GM04504 (cell line): ENCODE results near the gene TBC1D7.

Experiments
- DNase-seq: peaks from one replicate; pipeline ENCODE4 v3.0.0-alpha.2; 2012; ENCODE audit warnings: low read depth

TBC1D7 gene

GRCh38 chr6:13328076-13328874 lies at the start of gene TBC1D7:
TBC1D7 (minus strand) TSS chr6:13328537; CDS start chr6:13326898, 1,639 bp downstream.
- DNase-seq: peak; percentile 77

- no peak for DNase-seq
These were observed 48.9 kb upstream of the TBC1D7 start for GRCh38 chr6:13377054-13377758.

- no peak for DNase-seq
These were observed 47.1 kb upstream of the TBC1D7 start for GRCh38 chr6:13375360-13375878.

- DNase-seq: no peak
These were observed 45.6 kb upstream of the TBC1D7 start for GRCh38 chr6:13373919-13374318.

GRCh38 chr6:13373488-13373886 lies 45.1 kb upstream of the TBC1D7 start:
- no peak for DNase-seq

- no peak for DNase-seq
These were observed 44.6 kb upstream of the TBC1D7 start for GRCh38 chr6:13372688-13373487.

GRCh38 chr6:13372076-13372475 lies 43.7 kb upstream of the TBC1D7 start:
- no peak for DNase-seq

DNA sequence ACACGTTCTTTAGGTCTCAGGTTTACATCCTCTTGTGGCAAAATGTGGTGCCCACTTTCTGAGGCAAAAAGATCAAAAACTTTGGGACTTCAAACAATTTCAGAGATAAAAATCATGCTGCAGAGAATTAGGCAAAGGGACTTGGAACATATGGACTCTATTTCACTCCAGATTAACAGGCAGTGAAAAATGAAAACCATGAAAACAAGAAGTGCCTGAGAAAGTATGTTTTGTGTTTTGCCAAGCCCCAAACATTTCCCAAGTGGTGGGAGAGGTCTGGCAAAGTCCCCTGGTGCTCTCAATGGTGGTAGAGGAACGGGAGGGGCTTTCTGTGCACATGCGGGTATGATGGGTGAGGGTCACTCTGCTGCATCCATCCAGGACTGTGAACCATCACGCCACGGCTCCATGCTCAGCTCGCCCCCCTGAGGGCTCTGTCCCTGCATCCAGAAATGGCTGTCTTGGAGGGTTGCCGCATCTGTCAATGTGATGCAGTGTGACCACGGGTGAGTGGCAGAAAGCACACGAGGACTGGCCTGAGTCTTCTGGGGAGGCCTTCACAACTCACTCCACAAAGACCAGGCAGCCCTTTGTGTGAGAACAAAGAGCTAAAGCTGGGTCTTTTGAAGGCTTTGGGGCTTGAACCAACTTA lies 43.2 kb upstream of the TBC1D7 start:
- DNase-seq: no peak

- DNase-seq: no peak
These were observed 42.3 kb upstream of the TBC1D7 start for GRCh38 chr6:13370623-13371022.

- DNase-seq: no peak
These were observed 41.3 kb upstream of the TBC1D7 start for GRCh38 chr6:13369591-13369990.

- no peak for DNase-seq
These were observed 40.4 kb upstream of the TBC1D7 start for GRCh38 chr6:13368731-13369115.

DNA sequence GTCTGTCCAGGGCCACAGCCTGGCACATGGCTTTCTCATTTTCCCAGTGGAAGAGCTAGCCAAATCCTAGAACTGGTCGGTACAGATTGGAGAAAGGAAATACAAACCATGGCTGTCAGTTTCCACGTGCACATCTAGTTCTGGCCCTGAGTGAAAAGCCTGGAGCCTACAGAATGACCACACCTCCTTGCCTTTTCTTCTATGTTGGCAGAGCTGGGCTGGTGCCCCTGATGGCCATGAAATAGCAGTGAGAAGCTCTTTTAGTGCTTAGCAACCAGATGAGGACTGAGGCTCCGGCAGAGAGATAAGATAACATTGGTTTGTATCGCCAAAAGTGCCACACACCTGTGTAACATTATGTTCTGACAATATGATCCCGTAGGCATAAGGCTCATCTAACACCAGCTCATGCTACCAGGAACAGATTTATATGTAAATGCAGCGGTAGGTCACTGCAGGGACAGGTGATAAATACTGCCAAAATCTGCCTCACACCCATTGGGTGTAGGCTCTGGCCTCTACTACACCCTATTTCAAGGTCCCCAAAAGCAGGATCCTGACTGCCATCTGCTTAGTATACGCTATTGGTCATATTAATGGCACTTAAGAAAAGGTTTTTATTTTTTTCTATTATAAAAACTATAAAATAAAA lies 39.9 kb upstream of the TBC1D7 start:
- no peak for DNase-seq

DNA sequence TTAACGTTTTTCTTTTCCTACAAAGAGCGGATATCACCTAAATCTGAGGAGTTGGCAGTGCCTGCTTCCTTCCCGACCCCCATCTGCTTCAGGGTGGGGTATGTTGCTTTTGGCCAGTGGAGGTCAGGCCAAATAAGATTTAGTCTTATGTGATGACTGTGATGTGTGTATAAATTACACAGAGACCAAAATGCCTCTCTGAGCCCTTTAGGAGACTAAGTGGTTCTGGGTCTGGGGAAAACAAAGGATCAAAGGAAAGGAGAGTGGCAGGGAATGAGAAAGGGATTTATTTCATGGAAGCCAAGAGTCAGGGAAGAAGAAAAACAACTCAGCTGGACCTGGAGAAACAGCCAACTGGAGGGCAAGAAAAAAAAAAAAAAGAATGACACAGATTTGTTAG lies 39.1 kb upstream of the TBC1D7 start:
- no peak for DNase-seq

GRCh38 chr6:13365320-13365719 lies 37.0 kb upstream of the TBC1D7 start:
- DNase-seq: no peak

DNA sequence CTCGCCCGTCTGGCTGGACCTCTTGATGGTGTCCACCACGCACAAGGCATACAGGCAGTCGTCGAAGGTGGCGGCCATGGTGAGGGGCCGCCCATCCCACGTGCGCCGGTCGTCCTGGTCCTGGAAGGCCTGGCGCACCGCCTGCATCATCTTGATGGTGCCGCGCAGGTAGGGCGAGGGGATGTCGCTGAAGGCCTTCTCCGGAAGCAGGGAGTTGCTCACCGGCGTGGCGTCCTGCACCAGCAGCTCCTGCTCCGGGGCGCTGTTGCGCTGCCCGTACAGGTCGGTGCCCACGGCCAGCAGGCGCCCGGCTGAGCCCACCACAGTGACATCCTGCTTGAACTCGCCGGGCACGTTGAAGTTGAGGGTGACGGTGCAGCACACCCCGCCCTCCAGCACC lies 36.5 kb upstream of the TBC1D7 start:
- DNase-seq: no peak

GRCh38 chr6:13362412-13362811 lies 34.1 kb upstream of the TBC1D7 start:
- DNase-seq: no peak

GRCh38 chr6:13360671-13361540 lies 32.6 kb upstream of the TBC1D7 start:
- DNase-seq: no peak

DNA sequence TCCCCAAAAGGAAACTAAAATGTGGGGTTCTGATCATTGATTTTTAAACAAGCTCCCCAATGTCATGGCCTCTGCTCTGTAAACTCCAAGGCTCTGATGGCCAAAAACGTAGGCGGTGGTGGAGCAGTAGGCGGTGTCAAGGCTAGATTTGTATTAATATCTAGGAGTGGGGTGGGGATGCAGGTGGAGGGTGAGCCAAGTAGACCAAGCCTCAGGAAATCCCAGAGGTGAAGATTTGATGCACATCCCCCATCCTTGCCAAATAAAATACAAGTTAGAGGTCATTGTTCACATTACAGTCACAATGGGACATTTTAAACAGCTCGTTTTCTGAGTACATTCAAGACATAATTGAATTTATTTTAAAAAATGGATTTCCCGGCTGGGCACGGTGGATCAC lies 30.9 kb upstream of the TBC1D7 start:
- no peak for DNase-seq

DNA sequence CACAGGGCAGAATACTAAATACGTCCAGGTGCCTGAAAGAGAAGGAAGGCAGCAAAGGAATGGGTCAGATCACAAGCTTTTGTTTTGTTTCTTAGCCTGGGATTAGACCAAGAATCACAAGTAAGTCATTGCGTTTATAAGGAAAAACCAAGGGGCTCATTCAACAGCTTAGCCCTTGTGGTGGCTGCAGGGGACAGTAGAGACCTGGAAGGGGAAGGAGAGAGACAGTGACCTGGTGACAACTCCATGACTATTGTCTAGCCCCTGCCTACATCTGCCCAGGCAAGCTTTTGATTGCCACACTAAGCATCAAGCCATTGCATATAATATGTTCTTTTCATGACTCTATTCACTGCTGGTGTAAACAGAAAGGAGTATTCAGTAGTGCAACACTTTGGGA lies 30.2 kb upstream of the TBC1D7 start:
- no peak for DNase-seq

GRCh38 chr6:13357551-13358075 lies 29.3 kb upstream of the TBC1D7 start:
- no peak for DNase-seq
